ENCODE results near the gene SLC19A2.

DNA sequence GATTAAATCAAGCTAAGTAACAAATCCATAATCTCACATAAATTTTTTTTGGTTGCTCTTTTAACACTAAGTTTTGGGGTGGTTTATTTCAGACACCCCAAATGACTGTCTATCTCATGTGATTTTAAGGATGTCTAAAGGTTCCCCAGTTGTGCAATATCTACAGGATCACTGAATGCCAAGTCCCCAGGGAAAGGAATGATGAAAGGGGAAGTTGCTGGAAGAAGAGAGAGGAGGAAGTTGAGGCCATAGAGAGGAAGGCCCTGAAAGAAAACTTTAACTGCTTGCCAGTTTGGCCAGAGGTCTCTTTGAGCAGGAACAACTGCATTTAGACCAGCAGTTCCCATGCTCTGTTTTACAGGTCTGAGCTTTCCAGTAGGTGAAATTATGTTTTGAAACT lies 27.5 kb upstream of the SLC19A2 start:
- TF ChIP-seq CTCF (conservative IDR thresholded peaks at IDR 0.05; ENCODE audit: low read depth, low read length): no peak
- TF ChIP-seq EZH2 (IDR thresholded peaks at IDR 0.05; ENCODE audit: borderline replicate concordance, low read depth, low read length, poor library complexity, severe bottlenecking): no peak

All from A673 (cell line).